T-helper 1 cell treated with Interleukin-12 subunit alpha and Interleukin-12 subunit beta and Interleukin-4 antibody, amounts not matched to agents 30 μg/mL and 1 μg/mL, for 36 hours (primary cell): ENCODE data around the gene NEUROG1.

Experiments used
- H3K27ac Mint-ChIP-seq: one replicate; pipeline ENCODE4 v1.8.0; 2021; ENCODE audit warnings: mild to moderate bottlenecking, mixed read lengths
- H3K27me3 Mint-ChIP-seq: one replicate; pipeline ENCODE4 v1.8.0; 2021; ENCODE audit warnings: low read depth, mixed read lengths
- H3K36me3 Mint-ChIP-seq: one replicate; pipeline ENCODE4 v1.8.0; 2021; ENCODE audit warnings: low read depth, mixed read lengths
- H3K4me1 Mint-ChIP-seq: one replicate; pipeline ENCODE4 v1.8.0; 2021; ENCODE audit warnings: low read depth, mixed read lengths
- H3K4me3 Mint-ChIP-seq: one replicate; pipeline ENCODE4 v1.8.0; 2021; ENCODE audit warnings: mild to moderate bottlenecking, moderate library complexity, mixed read lengths
- H3K9me3 Mint-ChIP-seq: one replicate; pipeline ENCODE4 v1.8.0; 2021; ENCODE audit warnings: mixed read lengths

The NEUROG1 gene

DNA sequence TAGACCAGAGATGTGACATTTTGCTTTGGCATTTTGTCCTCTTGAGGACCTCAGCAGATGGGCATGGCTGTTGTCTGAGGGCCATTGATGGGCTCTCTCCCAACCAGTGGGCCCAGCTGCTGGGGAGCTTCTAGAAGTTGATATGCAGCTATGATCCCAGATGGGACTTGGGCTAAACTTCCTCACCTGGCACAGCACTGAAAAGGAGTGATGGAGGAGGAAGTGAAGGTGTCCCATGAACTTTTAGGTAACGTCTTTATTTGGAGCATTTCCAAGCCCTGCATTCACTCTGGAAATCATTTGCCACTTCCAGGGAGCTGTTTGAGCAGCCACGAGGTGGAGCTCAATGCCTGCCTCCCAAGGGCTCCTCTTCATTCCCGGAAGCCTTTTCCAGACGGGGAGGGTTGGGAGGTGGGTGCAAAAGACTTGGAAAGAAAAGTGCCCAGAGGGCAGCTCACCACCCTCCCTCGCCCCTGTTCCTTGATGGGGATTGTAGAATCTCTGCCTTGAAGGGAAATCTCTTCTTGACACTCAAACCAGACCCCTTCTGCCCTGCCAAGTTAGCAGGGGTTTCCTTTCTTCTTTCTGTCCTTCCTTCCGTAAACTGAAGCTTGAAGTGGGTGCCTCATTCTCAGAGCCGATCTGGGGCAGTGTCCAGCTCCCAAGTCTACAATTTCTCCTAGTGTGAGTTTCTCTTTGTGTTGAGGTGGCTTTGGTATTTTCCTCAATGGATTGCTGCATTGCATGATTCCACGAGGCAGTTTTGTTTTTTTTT, 18.1 kb upstream of the NEUROG1 start:
- Mint-ChIP-seq H3K27me3 (peaks cover 36% of the 10 kb centered on the region), H3K36me3 (no peaks in the 10 kb centered on the region), H3K9me3 (no peaks in the 10 kb centered on the region), H3K4me3 (no peak overlapping the region), H3K4me1 (peaks cover 3% of the 10 kb centered on the region), H3K27ac (no peak overlapping the region)

DNA sequence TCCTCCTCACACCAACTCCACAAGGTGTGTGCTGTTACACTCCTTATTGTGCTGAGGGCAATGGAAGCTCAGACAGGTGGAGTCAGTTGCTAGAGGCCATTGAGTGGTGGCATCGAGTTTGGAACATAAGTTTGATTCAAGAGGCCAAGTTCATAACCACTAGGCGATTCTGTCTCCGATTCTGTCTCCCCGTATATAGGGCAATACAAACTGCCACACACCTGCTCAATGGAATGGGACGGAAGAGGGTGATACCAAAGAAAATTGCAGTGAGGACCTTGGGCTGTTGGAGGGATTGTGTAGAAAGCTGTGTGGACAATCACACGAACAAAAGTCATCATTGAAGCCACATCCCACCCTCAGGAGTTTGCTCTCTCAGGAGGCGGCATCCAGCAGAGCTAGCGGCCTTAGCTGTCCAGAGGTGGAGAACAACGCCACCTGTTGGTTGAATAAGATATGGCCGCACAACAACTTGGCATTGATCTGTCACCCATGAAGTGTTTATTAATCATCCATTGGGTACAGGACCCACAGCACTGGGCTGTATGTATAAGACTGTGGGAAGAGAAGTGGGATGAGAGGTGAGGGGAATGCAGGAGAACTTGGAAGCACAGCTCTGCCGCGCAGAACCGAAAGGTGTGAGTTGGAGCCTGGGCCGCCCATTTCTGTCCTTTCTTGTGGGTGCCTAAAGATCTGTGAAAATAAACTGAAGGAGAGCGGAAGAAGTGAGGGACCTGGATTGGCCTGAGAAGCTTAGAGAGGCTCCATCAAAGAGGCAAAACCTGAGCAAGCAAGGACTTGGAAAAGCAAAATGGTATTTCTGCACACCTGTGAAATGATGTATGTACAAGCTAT, 16.1 kb upstream of the NEUROG1 start:
- H3K27me3 Mint-ChIP-seq: peaks cover 53% of the 10 kb centered on the region

DNA sequence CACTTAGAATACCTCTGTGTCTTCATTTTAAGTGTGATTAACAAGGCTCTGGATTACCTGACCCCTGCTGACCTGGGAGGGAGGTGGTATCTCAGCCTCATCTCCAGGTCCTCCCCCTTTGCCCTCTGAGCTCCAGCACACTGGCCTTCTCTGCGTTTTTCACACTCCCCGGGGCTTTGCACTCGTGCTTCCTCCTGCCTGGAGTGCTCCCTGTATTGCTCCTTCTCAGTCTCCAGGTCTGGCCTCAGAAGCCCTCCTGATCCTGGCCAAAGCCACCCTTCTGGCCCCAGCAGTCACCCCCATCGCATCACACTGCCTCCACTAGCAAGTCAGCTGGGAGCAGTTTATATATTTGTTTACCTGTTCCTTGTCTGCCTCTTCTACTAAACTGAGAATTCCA, 13.6 kb upstream of the NEUROG1 start:
- Mint-ChIP-seq H3K27me3 (peaks cover 70% of the 10 kb centered on the region), H3K27ac (no peak overlapping the region), H3K4me3 (no peak overlapping the region), H3K9me3 (no peaks in the 10 kb centered on the region), H3K4me1 (peaks cover 5% of the 10 kb centered on the region), H3K36me3 (no peaks in the 10 kb centered on the region)

More for the DNA sequence above, 16.1 kb upstream of the NEUROG1 start:
- H3K4me3 Mint-ChIP-seq: no peak overlapping the region
- no peak overlapping the region for H3K27ac Mint-ChIP-seq
- no peaks in the 10 kb centered on the region for H3K36me3 Mint-ChIP-seq
- H3K9me3 Mint-ChIP-seq: no peaks in the 10 kb centered on the region
- peaks cover 3% of the 10 kb centered on the region for H3K4me1 Mint-ChIP-seq

DNA sequence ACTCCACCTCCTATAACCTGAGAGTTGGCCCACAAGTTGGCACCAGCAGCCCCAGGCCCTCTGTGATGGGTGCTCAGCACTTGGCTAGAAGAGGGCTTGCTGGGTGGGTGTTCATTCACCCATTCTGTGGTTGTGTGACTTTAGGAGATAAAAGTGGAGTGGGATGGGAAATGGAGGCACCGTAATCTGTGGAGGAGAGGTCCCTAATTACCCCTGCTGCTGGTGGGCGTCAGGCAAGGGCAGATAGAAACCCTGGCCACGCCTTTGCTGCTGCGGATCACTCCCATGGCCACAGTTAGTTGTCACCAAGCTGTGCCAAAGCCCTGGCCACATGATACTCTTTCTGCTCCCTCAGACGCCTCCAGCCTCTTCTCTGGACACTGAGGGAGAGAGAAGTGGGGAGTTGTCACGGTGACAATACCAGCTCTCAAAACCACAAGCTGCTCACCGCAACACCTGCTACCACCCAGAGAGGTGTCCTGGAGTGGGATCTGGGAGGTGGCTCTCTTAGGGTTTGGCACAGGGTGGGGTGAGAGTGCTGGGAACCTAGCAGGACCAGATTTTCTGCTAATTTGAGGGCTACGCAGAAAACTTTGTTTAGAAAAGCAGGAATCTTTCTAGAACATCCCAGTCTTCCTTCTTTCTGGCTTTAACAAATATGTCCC, 12.0 kb upstream of the NEUROG1 start:
- Mint-ChIP-seq H3K27ac (no peak overlapping the region), H3K36me3 (peaks cover 4% of the 10 kb centered on the region), H3K9me3 (no peaks in the 10 kb centered on the region), H3K4me1 (peaks cover 14% of the 10 kb centered on the region), H3K27me3 (peaks cover 78% of the 10 kb centered on the region), H3K4me3 (no peak overlapping the region)

DNA sequence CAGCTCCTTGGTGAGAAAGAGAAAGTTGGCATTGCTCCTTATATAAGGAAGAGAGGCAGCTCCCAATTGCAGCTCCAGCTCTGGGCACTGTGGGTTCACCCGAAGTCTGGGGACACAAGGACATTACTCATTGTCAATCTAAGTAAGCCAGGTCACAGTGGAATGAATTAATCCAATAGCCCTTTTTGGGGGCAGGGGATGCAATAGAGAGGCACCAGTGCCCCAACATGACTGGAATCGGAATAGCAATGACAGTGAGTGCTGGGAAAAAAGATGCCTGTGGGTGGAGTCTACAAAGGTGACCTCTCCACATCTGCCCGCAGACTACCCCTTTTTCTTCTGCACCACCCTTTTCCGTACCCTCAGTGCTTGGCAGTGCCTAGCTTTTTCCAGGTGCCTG, 11.1 kb upstream of the NEUROG1 start:
- peaks cover 84% of the 10 kb centered on the region for H3K27me3 Mint-ChIP-seq
- H3K9me3 Mint-ChIP-seq: no peaks in the 10 kb centered on the region
- peaks cover 14% of the 10 kb centered on the region for H3K4me1 Mint-ChIP-seq
- H3K4me3 Mint-ChIP-seq: no peak overlapping the region
- no peak overlapping the region for H3K27ac Mint-ChIP-seq
- H3K36me3 Mint-ChIP-seq: peaks cover 4% of the 10 kb centered on the region

DNA sequence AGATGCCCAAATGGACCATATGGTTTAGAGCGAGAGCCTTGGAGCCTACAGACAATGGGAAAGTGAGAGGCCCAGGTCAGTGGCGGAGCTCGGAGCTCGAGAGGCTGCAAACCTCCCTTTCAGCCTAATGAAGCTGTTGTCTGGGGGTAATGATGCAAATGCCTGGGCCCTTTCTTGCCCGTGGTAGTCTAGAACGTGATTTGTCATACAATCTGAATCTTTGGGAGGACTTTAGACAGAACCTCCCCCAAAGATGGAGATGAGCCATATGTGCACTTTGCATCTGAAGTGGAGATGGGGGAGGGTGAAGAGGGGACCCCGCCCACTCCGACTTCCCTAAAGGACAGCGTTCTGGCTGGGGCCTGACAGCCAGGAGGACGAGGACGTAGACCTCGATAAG, 10.3 kb upstream of the NEUROG1 start:
- H3K27me3 Mint-ChIP-seq: peaks cover 89% of the 10 kb centered on the region
- peaks cover 4% of the 10 kb centered on the region for H3K36me3 Mint-ChIP-seq
- H3K4me3 Mint-ChIP-seq: no peak overlapping the region
- H3K9me3 Mint-ChIP-seq: no peaks in the 10 kb centered on the region
- H3K4me1 Mint-ChIP-seq: peaks cover 11% of the 10 kb centered on the region
- H3K27ac Mint-ChIP-seq: no peak overlapping the region

DNA sequence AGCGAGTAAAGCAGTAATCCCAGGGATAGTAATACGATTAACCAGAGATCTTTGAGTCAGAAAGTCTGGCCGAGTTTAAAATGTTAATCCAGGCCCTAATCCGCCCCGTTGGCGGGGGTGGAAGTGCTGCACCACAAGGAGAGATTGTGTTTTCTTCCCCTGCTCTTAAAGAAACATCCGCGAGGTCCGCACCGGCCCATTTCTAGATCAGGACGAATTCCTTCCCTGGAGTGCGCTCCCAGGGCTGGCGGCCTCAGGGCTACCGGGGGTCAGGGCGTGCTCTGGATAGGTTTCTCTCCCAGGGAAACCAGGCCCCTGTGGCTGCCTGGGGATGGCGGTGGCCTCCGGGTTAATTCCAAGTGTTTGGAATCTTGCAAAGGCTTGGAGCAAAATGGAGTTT, 9.3 kb upstream of the NEUROG1 start:
- H3K4me1 Mint-ChIP-seq: peaks cover 11% of the 10 kb centered on the region
- H3K36me3 Mint-ChIP-seq: peaks cover 4% of the 10 kb centered on the region
- no peaks in the 10 kb centered on the region for H3K9me3 Mint-ChIP-seq
- peaks cover 95% of the 10 kb centered on the region for H3K27me3 Mint-ChIP-seq
- H3K4me3 Mint-ChIP-seq: no peak overlapping the region
- no peak overlapping the region for H3K27ac Mint-ChIP-seq

DNA sequence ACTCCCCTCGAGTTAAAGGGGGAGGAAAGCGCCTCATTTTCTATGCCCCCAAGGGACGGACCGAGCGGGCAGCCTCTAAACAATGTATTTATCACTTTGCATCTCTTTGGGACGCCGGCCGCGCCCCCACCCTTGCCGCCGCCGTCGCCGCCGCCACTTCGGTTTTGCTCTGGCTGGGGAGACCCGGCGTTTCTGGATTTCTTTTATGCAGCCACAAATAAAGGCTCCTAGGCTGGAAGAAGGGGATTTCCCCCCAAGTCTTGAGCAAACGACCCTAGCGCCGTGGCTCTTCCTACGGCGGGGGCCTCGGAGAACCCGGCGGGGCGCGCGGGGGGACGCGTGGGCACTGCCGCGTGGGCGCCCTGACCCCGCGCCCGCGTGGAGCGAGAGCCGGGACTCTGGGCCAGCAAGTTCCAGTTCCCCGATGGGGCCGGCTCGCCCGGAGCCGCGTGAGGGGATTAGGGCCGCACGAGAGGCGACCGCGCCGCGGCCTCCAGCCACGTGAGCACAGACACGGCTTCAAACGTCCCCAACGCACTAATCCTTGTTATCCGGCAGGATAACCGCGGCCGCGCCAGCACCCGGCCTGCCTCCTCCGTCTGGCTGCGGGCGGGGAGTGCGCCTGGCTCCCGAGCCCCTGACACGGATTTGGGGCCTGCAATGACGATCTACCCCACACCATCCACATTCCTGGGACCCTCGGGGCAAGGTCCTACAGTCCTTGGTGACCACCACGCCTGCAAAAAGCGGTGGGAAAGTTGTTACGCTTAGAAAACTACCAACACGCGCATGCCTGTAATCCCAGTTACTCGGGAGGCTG, 7.9 kb upstream of the NEUROG1 start:
- H3K9me3 Mint-ChIP-seq: no peaks in the 10 kb centered on the region
- peaks cover 4% of the 10 kb centered on the region for H3K36me3 Mint-ChIP-seq
- peak overlapping the region; percentile 53 for H3K27ac Mint-ChIP-seq
- H3K4me1 Mint-ChIP-seq: peaks cover 11% of the 10 kb centered on the region
- peaks cover 94% of the 10 kb centered on the region for H3K27me3 Mint-ChIP-seq
- H3K4me3 Mint-ChIP-seq: peak overlapping the region; percentile 84

DNA sequence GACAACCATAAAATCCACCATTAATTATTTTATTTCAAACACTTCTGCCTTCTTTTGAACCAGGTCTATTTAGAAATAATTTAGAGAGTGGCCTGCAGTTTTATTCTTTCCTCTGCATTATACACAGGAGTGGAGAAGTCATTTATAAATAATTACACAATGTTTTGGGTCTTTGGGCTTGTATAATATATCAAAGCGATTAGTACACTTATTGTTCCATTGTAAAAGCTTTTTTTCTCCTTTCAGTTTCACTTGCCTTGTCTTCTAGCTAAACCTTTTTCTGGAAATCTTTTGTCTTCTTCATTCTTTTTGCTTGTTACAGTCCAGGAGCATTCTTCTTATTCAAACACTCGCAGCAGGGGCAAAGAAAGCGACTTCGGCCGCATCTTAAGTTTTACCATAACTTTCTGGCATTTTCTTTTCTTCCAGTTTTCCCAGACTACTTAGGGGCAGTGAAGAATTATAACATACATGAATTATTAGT, 7.3 kb upstream of the NEUROG1 start:
- peaks cover 11% of the 10 kb centered on the region for H3K4me1 Mint-ChIP-seq
- no peaks in the 10 kb centered on the region for H3K9me3 Mint-ChIP-seq
- peak overlapping the region; percentile 61 for H3K4me3 Mint-ChIP-seq
- peaks cover 94% of the 10 kb centered on the region for H3K27me3 Mint-ChIP-seq
- H3K36me3 Mint-ChIP-seq: peaks cover 4% of the 10 kb centered on the region
- H3K27ac Mint-ChIP-seq: peak overlapping the region; percentile 32

DNA sequence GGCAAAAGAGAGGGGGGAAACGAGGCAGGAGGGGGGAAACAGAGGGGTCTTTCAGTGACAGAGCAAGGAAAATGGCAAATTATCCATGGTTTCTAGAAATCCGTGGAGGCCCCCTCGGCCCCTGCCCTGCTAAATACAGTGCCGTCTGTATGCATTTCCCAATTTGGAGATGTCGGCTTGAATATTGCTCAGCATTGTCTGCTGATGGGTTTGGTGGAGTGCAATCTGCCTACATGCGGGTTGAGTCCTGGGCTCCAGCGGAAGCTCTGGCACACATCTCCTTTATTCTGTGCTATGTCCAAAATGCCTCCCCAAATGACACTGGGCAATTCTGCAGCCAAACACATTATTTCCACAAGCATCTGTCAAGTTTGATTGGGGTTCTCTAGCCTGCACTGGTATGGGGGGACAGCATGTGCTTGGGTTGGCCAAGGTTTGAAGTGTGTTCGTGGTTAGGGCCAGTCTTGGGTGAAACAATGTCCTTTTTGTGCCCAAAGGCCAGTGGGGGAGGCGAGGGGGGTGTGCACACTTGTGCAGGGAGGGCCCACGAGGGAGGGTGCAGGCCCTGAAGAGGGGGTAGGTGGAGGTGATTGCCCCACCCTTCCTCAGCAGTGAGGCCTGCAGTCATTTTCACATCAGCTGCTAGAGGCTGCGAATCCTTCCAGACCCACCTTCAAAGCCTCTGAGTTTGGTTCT, 6.2 kb upstream of the NEUROG1 start:
- Mint-ChIP-seq H3K36me3 (peaks cover 4% of the 10 kb centered on the region), H3K27me3 (peaks cover 94% of the 10 kb centered on the region), H3K4me3 (no peak overlapping the region), H3K27ac (no peak overlapping the region), H3K9me3 (no peaks in the 10 kb centered on the region), H3K4me1 (peaks cover 11% of the 10 kb centered on the region)

DNA sequence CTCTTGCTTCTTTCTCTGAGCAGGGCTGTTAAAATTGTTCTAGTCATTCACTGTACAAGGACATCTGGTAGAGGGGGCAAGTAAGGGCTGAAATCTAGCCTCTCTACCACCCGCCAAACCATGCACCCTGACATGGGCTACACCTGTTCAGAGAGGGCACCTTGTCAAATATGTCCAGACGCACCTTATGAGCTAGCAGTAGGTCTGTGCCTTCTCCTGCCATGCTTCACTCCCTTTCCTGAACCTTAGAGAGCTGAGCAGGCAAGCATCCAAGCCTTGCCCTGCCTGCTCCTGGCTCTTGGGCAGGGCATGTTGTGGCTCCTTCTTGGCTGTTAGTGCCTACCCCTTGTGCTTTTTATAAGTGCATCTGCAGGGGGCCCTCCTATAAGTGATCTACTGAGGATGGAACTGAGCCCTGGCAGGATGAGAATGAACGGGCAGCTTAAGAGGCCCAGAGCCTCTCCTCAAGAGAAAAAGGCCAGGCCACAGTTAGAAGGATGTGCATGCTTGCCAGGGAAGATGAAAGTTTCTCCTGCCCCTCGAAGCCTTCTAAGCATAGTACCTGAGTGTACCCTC, 3.8 kb upstream of the NEUROG1 start:
- peaks cover 83% of the 10 kb centered on the region for H3K27me3 Mint-ChIP-seq
- H3K9me3 Mint-ChIP-seq: no peaks in the 10 kb centered on the region
- peaks cover 12% of the 10 kb centered on the region for H3K4me1 Mint-ChIP-seq
- no peak overlapping the region for H3K4me3 Mint-ChIP-seq
- H3K36me3 Mint-ChIP-seq: peaks cover 4% of the 10 kb centered on the region
- no peak overlapping the region for H3K27ac Mint-ChIP-seq

DNA sequence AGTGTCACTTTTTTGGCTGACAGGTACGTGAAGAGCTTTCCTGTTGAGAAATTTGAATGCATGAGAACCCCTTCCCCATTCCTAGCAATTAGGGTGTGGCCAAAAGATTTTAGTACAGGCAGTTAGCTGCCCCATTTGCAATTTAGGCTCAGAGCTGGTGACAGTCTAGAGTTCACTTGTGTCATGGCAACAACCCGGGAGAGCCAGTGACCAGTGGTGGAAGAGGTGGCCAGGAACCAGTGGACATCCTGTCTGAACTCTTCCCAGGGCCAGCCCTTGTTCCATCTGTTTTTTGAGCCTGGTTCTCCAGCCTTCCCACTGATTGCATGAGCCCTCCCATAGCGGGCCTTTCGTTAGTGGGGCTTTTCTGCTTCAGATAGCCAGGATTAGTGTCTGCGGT, 2.5 kb upstream of the NEUROG1 start:
- Mint-ChIP-seq H3K36me3 (no peaks in the 10 kb centered on the region), H3K27ac (no peak overlapping the region), H3K27me3 (peaks cover 88% of the 10 kb centered on the region), H3K4me1 (peaks cover 8% of the 10 kb centered on the region), H3K4me3 (no peak overlapping the region), H3K9me3 (no peaks in the 10 kb centered on the region)

DNA sequence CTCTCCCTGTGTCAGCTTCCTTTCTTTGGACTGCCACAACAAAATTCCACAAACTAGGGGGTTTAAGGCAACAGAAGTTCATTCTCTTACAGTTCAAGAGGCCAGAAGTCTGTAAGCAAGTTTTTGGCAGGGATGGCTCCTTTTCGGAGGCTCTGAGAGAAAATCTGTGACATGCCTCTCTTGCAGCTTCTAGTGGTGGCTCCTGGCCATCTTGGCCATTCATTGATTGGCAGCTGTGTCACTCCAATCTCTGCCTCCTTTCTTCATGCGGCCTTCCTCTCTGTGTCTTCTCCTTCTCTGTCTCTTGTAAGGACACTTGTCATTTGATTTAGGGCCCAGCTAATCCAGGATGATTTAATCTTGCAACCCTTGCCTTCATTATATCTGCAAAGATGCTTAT, 2.0 kb upstream of the NEUROG1 start:
- Mint-ChIP-seq H3K27ac (no peak overlapping the region), H3K36me3 (no peaks in the 10 kb centered on the region), H3K27me3 (peaks cover 88% of the 10 kb centered on the region), H3K4me1 (peaks cover 4% of the 10 kb centered on the region), H3K9me3 (no peaks in the 10 kb centered on the region), H3K4me3 (no peak overlapping the region)
